Measurements from ENCODE around the gene GLRA2. TPM values are rescaled to one million over a fixed set of nuclear protein-coding genes. Genes with fewer than 3 reads are reported as not detected.

The GLRA2 gene
- total RNA-seq, 3 donors from 2014 or later (not counting 1 experiment from before 2014, with no cell fraction given): not detected

DNA sequence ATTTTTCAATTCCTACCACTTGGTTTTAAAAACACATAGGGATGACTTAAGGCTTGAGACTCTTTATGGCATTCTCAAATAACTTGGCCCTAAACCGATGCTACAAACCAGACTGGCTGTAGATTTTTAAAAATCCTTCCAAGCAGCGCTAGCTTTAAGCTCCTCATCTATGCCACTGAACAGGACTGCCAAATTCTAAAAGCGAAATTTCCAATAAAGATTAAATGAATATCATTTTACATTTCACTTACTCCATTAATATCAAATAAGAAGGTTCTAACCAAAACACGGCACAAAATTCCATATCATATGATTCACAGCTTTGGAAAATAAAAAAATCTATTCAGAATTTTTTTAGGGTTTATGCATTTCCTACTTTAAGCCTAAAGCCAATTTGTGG lies 209.3 kb downstream of the GLRA2 start:
- Mint-ChIP-seq H3K27me3 (ENCODE audit: low read depth in 2 of 2) (no peaks in the 10 kb centered on the region), H3K4me3 (no peak overlapping the region), H3K4me1 (no peaks in the 10 kb centered on the region), H3K9me3 (peaks cover 2 to 3% of the 10 kb centered on the region in 2 donors), H3K36me3 (no peaks in the 10 kb centered on the region), H3K27ac (no peak overlapping the region)
- DNase-seq (no peak), ATAC-seq (no peak)
- Histone ChIP-seq H3K36me3 (ENCODE audit: control insufficient read depth, insufficient read depth, low read length) (no peaks in the 10 kb centered on the region), H3K4me3 (ENCODE audit: low read length) (no peak overlapping the region), H3K4me1 (ENCODE audit: control insufficient read depth, insufficient read depth, low read length) (no peaks in the 10 kb centered on the region), H3K9me3 (ENCODE audit: control insufficient read depth, insufficient read depth, low read length) (no peaks in the 10 kb centered on the region), H3K27me3 (ENCODE audit: control insufficient read depth, insufficient read depth, low read length) (no peaks in the 10 kb centered on the region), H3K27ac (ENCODE audit: low read length) (no peak overlapping the region)
- no peak for TF ChIP-seq CTCF (IDR thresholded peaks at IDR 0.05)
- intact Hi-C loops (cut with micrococcal nuclease): no loop called here
- 100% methylated on average over 2 of the region's 4 CpGs for WGBS (ENCODE audit: insufficient coverage)

DNA sequence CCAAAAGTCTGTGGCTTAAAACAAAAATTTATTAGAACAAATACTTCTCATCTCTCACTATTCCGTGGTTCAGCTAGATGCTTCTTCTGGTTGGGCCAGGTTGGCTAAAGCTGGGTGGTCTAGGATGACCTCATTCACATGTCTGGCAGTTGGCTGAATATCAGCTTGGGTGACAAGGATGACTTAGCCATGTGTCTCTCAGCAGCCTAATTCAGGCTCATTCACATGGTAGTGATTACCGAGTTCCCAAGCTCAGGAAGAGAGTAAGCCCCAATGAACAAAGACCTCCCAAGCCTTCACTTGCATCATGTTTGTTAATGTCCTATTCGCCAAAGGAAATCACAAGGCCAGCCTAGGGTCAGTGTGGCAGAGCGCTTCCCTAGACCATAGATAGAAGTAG lies 224.1 kb downstream of the GLRA2 start:
- no peak overlapping the region for H3K27ac ChIP-seq (ENCODE audit: low read length)
- H3K27ac Mint-ChIP-seq: no peak overlapping the region
- DNase-seq: no peak
- H3K27me3 ChIP-seq (ENCODE audit: control insufficient read depth, insufficient read depth, low read length): no peaks in the 10 kb centered on the region
- TF ChIP-seq CTCF (IDR thresholded peaks at IDR 0.05): no peak
- H3K36me3 ChIP-seq (ENCODE audit: control insufficient read depth, insufficient read depth, low read length): no peaks in the 10 kb centered on the region
- no peaks in the 10 kb centered on the region for H3K4me1 Mint-ChIP-seq
- H3K4me3 ChIP-seq (ENCODE audit: low read length): no peak overlapping the region
- no peaks in the 10 kb centered on the region for H3K4me1 ChIP-seq (ENCODE audit: control insufficient read depth, insufficient read depth, low read length)
- H3K9me3 Mint-ChIP-seq: peaks cover 4 to 5% of the 10 kb centered on the region in 2 donors
- no peaks in the 10 kb centered on the region for H3K36me3 Mint-ChIP-seq
- no peak overlapping the region for H3K4me3 Mint-ChIP-seq
- ATAC-seq: no peak
- WGBS (ENCODE audit: insufficient coverage): 86% methylated on average over 2 of the region's 4 CpGs
- intact Hi-C loops (cut with micrococcal nuclease): no loop called here
- no peaks in the 10 kb centered on the region for H3K9me3 ChIP-seq (ENCODE audit: control insufficient read depth, insufficient read depth, low read length)
- H3K27me3 Mint-ChIP-seq (ENCODE audit: low read depth in 2 of 2): no peaks in the 10 kb centered on the region

DNA sequence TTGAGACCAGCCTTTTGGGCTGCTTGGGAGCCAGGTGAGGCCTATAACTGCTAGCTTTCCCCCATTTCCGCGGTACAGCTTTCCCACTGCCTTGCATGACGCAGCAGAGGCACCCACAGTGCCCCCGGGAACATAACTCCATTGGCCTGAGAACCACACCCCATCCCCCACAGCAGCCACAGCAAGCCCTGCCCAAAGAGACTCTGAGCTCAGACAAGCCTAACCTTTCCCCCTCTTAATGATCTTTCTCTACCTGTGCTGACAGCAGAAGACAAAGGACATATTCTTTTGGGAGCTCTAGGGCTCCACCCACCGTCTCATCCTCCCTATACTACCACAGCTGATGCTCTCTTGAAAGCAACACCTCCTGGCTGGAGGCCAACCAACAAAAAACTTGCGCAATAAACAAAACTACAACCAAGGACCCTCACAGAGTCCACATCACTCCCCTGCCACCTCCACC lies 228.7 kb downstream of the GLRA2 start:
- Mint-ChIP-seq H3K9me3 (peaks cover 2 to 5% of the 10 kb centered on the region in 2 donors), H3K27me3 (ENCODE audit: low read depth in 2 of 2) (no peaks in the 10 kb centered on the region), H3K4me3 (no peak overlapping the region), H3K27ac (no peak overlapping the region), H3K36me3 (no peaks in the 10 kb centered on the region), H3K4me1 (no peaks in the 10 kb centered on the region)
- WGBS (ENCODE audit: insufficient coverage): 92% methylated on average over 5 of the region's 6 CpGs
- no peak for TF ChIP-seq CTCF (IDR thresholded peaks at IDR 0.05)
- no peak overlapping the region for H3K27ac ChIP-seq (ENCODE audit: low read length)
- no peak overlapping the region for H3K4me3 ChIP-seq (ENCODE audit: low read length)
- no peak for ATAC-seq
- no peak for DNase-seq
- no peaks in the 10 kb centered on the region for H3K9me3 ChIP-seq (ENCODE audit: control insufficient read depth, insufficient read depth, low read length)
- no peaks in the 10 kb centered on the region for H3K4me1 ChIP-seq (ENCODE audit: control insufficient read depth, insufficient read depth, low read length)
- intact Hi-C loops (cut with micrococcal nuclease): no loop called here
- H3K27me3 ChIP-seq (ENCODE audit: control insufficient read depth, insufficient read depth, low read length): no peaks in the 10 kb centered on the region
- H3K36me3 ChIP-seq (ENCODE audit: control insufficient read depth, insufficient read depth, low read length): no peaks in the 10 kb centered on the region

- H3K4me3 ChIP-seq (ENCODE audit: low read length): no peak overlapping the region
- no peaks in the 10 kb centered on the region for H3K36me3 ChIP-seq (ENCODE audit: control insufficient read depth, insufficient read depth, low read length)
- Mint-ChIP-seq H3K4me1 (no peaks in the 10 kb centered on the region), H3K36me3 (no peaks in the 10 kb centered on the region), H3K4me3 (no peak overlapping the region), H3K27ac (no peak overlapping the region), H3K27me3 (ENCODE audit: low read depth in 2 of 2) (no peaks in the 10 kb centered on the region), H3K9me3 (peaks cover 0 to 8% of the 10 kb centered on the region in 2 donors)
- no peaks in the 10 kb centered on the region for H3K27me3 ChIP-seq (ENCODE audit: control insufficient read depth, insufficient read depth, low read length)
- 87% methylated on average over 3 of the region's 3 CpGs for whole genome bisulfite sequencing (ENCODE audit: insufficient coverage)
- TF ChIP-seq CTCF (IDR thresholded peaks at IDR 0.05): no peak
- DNase-seq: no peak
- H3K9me3 ChIP-seq (ENCODE audit: control insufficient read depth, insufficient read depth, low read length): no peaks in the 10 kb centered on the region
- no peaks in the 10 kb centered on the region for H3K4me1 ChIP-seq (ENCODE audit: control insufficient read depth, insufficient read depth, low read length)
- H3K27ac ChIP-seq (ENCODE audit: low read length): no peak overlapping the region
- no peak for ATAC-seq
- intact Hi-C loops (cut with micrococcal nuclease): no loop called here
Observed at GRCh38 chrX:14775416-14775815, 246.1 kb downstream of the GLRA2 start.
